Activated naive CD8-positive, alpha-beta T cell treated with anti-CD3 and anti-CD28 coated beads for 36 hours (primary cell): ENCODE data around the gene SLC35E2B. TPM values are rescaled to one million over a fixed set of nuclear protein-coding genes. Genes with fewer than 3 reads are reported as not detected.
"Not testable (repeated sequence)": the region's sequence is repeated elsewhere in the genome, so short reads cannot be mapped to it uniquely, and the experiment has no call there.

Experiments used
- DNase-seq: peaks from one replicate; pipeline ENCODE4 v3.0.0; 2021
- H3K27ac Mint-ChIP-seq: one replicate; pipeline ENCODE4 v1.8.0; 2022; ENCODE audit warnings: mild to moderate bottlenecking, moderate library complexity, mixed read lengths
- H3K27me3 Mint-ChIP-seq: one replicate; pipeline ENCODE4 v1.8.0; 2022; ENCODE audit warnings: mild to moderate bottlenecking, mixed read lengths
- H3K36me3 Mint-ChIP-seq: one replicate; pipeline ENCODE4 v1.8.0; 2021; ENCODE audit warnings: mild to moderate bottlenecking, mixed read lengths
- H3K4me1 Mint-ChIP-seq: one replicate; pipeline ENCODE4 v1.8.0; 2021; ENCODE audit warnings: mixed read lengths
- H3K4me3 Mint-ChIP-seq: one replicate; pipeline ENCODE4 v1.8.0; 2022; ENCODE audit warnings: mild to moderate bottlenecking, moderate library complexity, mixed read lengths
- H3K9me3 Mint-ChIP-seq: one replicate; pipeline ENCODE4 v1.8.0; 2022; ENCODE audit warnings: mixed read lengths
- total RNA-seq, 2 experiments: library from RNA; stranded (reverse); gene quantifications; one replicate each; pipeline ENCODE4 v1.2.3, GENCODE V29; 2021

SLC35E2B gene
- total RNA-seq, 2 experiments from 2014 or later: 19.3 to 20.1 TPM

GRCh38 chr1:1715109-1715883 is 22.7 kb upstream of the SLC35E2B start:
- H3K4me3 Mint-ChIP-seq, H3K27me3 Mint-ChIP-seq, H3K9me3 Mint-ChIP-seq, H3K4me1 Mint-ChIP-seq, H3K27ac Mint-ChIP-seq, DNase-seq: not testable (repeated sequence)
- peaks cover 12% of the 10 kb centered on the region for H3K36me3 Mint-ChIP-seq

DNA sequence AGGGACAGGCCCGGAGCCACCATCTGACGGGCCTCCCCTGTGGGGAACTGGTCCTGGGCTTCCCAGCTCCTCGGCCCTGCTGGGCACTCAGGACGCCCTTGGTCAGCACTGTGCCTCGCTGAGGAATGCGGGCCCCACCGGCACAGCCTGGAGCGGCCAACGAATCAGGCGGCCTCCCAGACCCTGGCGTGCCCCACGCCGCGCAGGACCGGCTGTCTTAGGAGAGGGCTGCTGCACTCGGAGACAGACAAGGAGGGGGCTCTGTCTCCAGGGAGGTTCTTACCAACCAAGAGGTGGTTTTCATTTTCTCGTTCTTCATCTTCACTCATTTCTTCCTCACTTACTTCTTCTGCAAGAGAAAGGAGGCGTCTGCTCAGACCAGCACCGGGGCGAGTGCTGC is 15.3 kb upstream of the SLC35E2B start:
- not testable (repeated sequence) for H3K4me1 Mint-ChIP-seq, H3K27me3 Mint-ChIP-seq, DNase-seq, H3K36me3 Mint-ChIP-seq, H3K27ac Mint-ChIP-seq, H3K9me3 Mint-ChIP-seq, H3K4me3 Mint-ChIP-seq

DNA sequence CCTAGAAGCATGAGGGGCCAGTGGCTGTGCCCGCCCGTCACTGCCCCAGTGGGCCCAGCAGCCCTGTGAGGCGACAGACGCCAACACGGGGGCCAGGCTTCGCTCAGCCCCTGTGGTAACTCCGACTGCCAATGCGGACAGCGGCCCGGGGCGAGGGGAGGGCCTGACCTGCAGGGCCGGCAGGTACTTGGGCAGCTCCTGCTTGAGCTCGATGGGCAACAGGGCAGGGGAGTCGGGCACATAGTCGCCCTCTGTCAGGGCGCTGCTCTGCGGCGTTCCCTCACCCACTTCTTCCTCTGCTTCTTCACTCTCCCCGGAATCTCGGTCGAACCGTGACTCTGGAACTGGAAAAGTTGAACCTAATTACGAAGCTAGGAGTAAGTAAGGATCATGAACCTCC is 14.6 kb upstream of the SLC35E2B start:
- not testable (repeated sequence) for H3K4me1 Mint-ChIP-seq, H3K9me3 Mint-ChIP-seq, H3K27ac Mint-ChIP-seq, H3K36me3 Mint-ChIP-seq, H3K27me3 Mint-ChIP-seq, DNase-seq, H3K4me3 Mint-ChIP-seq

GRCh38 chr1:1705623-1706022 is 13.0 kb upstream of the SLC35E2B start:
- not testable (repeated sequence) for H3K27me3 Mint-ChIP-seq, H3K27ac Mint-ChIP-seq

GRCh38 chr1:1704284-1704957 is 11.8 kb upstream of the SLC35E2B start:
- H3K36me3 Mint-ChIP-seq, H3K27ac Mint-ChIP-seq, H3K27me3 Mint-ChIP-seq, H3K9me3 Mint-ChIP-seq, DNase-seq, H3K4me3 Mint-ChIP-seq, H3K4me1 Mint-ChIP-seq: not testable (repeated sequence)

More at GRCh38 chr1:1705623-1706022, 13.0 kb upstream of the SLC35E2B start:
- H3K36me3 Mint-ChIP-seq, DNase-seq, H3K9me3 Mint-ChIP-seq, H3K4me3 Mint-ChIP-seq, H3K4me1 Mint-ChIP-seq: not testable (repeated sequence)

GRCh38 chr1:1703796-1704195 is 11.2 kb upstream of the SLC35E2B start:
- DNase-seq: no peak
- Mint-ChIP-seq H3K9me3 (no peaks in the 10 kb centered on the region), H3K4me3 (no peak overlapping the region), H3K27ac (no peak overlapping the region), H3K27me3 (no peaks in the 10 kb centered on the region), H3K4me1 (no peaks in the 10 kb centered on the region), H3K36me3 (peaks cover 4% of the 10 kb centered on the region)

DNA sequence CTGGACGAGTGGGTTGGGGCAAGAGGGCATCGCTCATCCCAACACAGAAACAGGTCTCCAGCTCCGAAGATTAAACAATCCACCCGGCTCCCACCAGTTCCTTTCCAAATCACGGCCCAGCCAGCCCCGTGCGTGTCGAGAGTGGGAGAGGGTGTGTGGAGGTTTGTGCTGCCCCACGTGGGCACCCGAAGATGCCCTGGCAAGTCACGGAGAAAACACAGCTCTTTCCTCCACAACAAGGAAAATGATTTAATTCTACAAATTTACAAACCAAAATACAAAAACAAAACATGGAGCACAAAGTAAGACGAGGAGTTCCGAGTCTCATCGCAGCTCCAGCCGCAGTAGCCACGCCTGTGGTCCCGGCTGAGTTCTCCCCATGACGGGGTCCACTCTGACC is 9.9 kb upstream of the SLC35E2B start:
- not testable (repeated sequence) for H3K4me3 Mint-ChIP-seq, H3K4me1 Mint-ChIP-seq, H3K27ac Mint-ChIP-seq, H3K27me3 Mint-ChIP-seq, H3K36me3 Mint-ChIP-seq, H3K9me3 Mint-ChIP-seq, DNase-seq

DNA sequence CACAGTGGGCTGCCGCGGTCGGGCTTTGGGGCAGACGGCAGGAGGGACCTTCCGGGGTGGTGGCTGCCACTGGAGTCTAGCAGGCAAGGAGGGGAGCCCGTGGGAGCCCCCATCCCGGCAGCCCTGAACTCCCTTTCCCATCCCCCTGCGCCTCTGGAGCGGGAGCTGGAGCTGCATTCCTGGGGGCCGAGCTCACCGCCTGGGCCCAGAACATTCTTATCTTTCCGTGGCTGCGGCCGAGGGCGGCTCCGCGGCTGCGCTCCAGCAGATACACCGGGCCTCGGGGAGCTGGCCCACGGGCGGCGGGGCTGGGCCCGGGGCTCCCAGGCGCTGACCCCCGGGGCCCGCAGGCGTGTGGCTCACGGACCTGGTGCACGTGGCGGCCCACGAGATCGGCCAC is 8.0 kb upstream of the SLC35E2B start:
- not testable (repeated sequence) for H3K9me3 Mint-ChIP-seq, H3K27me3 Mint-ChIP-seq, H3K36me3 Mint-ChIP-seq, DNase-seq, H3K27ac Mint-ChIP-seq, H3K4me3 Mint-ChIP-seq, H3K4me1 Mint-ChIP-seq

GRCh38 chr1:1700067-1700466 is 7.5 kb upstream of the SLC35E2B start:
- not testable (repeated sequence) for H3K36me3 Mint-ChIP-seq, H3K4me3 Mint-ChIP-seq, H3K9me3 Mint-ChIP-seq, H3K27ac Mint-ChIP-seq, H3K4me1 Mint-ChIP-seq, H3K27me3 Mint-ChIP-seq, DNase-seq

- H3K27ac Mint-ChIP-seq, DNase-seq, H3K36me3 Mint-ChIP-seq, H3K4me1 Mint-ChIP-seq, H3K9me3 Mint-ChIP-seq, H3K4me3 Mint-ChIP-seq, H3K27me3 Mint-ChIP-seq: not testable (repeated sequence)
These were observed 6.5 kb upstream of the SLC35E2B start for GRCh38 chr1:1699061-1699460.

GRCh38 chr1:1697358-1698183 is 5.0 kb upstream of the SLC35E2B start:
- H3K4me1 Mint-ChIP-seq, H3K27me3 Mint-ChIP-seq, H3K9me3 Mint-ChIP-seq, H3K27ac Mint-ChIP-seq, DNase-seq, H3K4me3 Mint-ChIP-seq, H3K36me3 Mint-ChIP-seq: not testable (repeated sequence)

GRCh38 chr1:1696431-1697357 is 4.1 kb upstream of the SLC35E2B start:
- H3K4me3 Mint-ChIP-seq, H3K27ac Mint-ChIP-seq, H3K27me3 Mint-ChIP-seq, DNase-seq, H3K9me3 Mint-ChIP-seq, H3K36me3 Mint-ChIP-seq, H3K4me1 Mint-ChIP-seq: not testable (repeated sequence)

DNA sequence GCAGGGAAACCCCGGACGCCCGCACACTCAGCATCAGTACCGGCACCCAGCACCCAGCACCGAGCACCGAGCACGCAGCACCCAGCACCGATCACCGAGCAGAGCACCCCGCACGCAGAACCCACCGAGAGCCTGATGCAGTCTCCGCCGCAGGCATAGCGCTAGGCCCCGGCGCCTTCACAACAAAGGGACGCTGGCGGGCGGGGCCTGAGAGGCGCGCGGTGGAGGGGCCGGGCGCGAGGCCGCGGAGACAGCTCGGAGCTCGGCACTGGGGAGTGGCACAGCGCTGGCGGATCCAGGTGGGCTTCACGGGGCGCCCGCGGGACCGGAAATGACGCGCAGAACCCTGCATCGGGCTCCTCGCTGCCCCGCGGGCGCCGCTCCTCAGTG is 276 bp downstream of the SLC35E2B start:
- H3K27me3 Mint-ChIP-seq: not testable (repeated sequence)

DNA sequence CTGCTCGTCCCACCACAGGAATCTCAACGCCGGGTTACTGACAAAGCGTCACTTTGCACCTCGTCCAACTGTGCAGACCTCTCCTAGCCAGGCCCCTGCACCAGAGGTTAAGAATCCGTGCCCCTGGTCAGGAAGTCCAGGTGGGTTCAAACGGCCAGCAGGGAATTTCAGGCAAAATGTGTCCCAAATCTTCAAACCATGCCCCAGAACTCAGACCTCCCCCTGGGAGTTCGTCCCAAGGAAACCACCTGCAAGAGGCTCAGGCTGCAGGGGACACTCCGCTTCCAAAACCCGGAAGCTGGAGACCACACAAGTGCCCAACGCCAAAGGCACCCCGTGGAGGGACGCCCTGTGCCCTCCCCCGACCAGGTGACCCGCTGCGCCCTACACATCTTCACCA is 1.2 kb downstream of the SLC35E2B start:
- DNase-seq, H3K36me3 Mint-ChIP-seq, H3K27me3 Mint-ChIP-seq, H3K4me1 Mint-ChIP-seq, H3K27ac Mint-ChIP-seq, H3K9me3 Mint-ChIP-seq, H3K4me3 Mint-ChIP-seq: not testable (repeated sequence)

More for the DNA sequence above, 276 bp downstream of the SLC35E2B start:
- Mint-ChIP-seq H3K27ac (peak overlapping the region; percentile 68), H3K4me3 (peak overlapping the region; percentile 66)
- not testable (repeated sequence) for H3K36me3 Mint-ChIP-seq, H3K4me1 Mint-ChIP-seq, H3K9me3 Mint-ChIP-seq
- peak; percentile 85 for DNase-seq

GRCh38 chr1:1689526-1689925 is 3.1 kb downstream of the SLC35E2B start:
- not testable (repeated sequence) for H3K27ac Mint-ChIP-seq, H3K27me3 Mint-ChIP-seq, H3K4me3 Mint-ChIP-seq, DNase-seq, H3K36me3 Mint-ChIP-seq, H3K9me3 Mint-ChIP-seq
- H3K4me1 Mint-ChIP-seq: peaks cover 11% of the 10 kb centered on the region
